Measurements from ENCODE around the gene ZNF362. TPM values are rescaled to one million over a fixed set of nuclear protein-coding genes. Genes with fewer than 3 reads are reported as not detected.

ZNF362 gene
- total RNA-seq, 2 experiments from 2014 or later = 24.7 to 26.6 TPM

- Mint-ChIP-seq H3K4me1 (ENCODE audit: low read depth) (peaks cover 46% of the 10 kb centered on the region), H3K9me3 (no peaks in the 10 kb centered on the region), H3K36me3 (ENCODE audit: low read depth) (peaks cover 18% of the 10 kb centered on the region), H3K27me3 (no peaks in the 10 kb centered on the region), H3K27ac (peak overlapping the region; percentile 84), H3K4me3 (peak overlapping the region; percentile 87)
- intact Hi-C loops (cut with DNase I, micrococcal nuclease) = loop anchor here in 1 of 2 experiments (2.0 to 5.0 kb wide), 5 partner anchors 91 to 533 kb away; partner anchors contain the start of genes AZIN2, S100PBP, YARS1 and ZSCAN20
- DNase-seq = peak; percentile 53 to 92 (median 74)
- ChIA-PET POLR2A (interaction anchor here (0.6 to 4.1 kb wide), 11 partner anchors 13 to 699 kb away, joined by 3 to 11 read pairs (median 4); partner anchors contain the start of genes RBBP4 and TRIM62), CTCF (interaction anchor here (0.9 kb wide), 1 partner anchor 223 kb away, joined by 3 read pairs; no protein-coding TSS in a partner anchor)
- peak; percentile 86 for ATAC-seq (ENCODE audit: poor library complexity)
- TF ChIP-seq CTCF (IDR thresholded peaks at IDR 0.05) = no peak
- H3K36me3 ChIP-seq (ENCODE audit: insufficient read depth, low read length) = no peaks in the 10 kb centered on the region
- no peaks in the 10 kb centered on the region for H3K27me3 ChIP-seq (ENCODE audit: control insufficient read depth in 1 of 2, insufficient read depth in 2 of 2, low read length in 2 of 2)
- H3K9me3 ChIP-seq (ENCODE audit: control insufficient read depth in 1 of 2, insufficient read depth in 1 of 2, low read length in 2 of 2) = no peaks in the 10 kb centered on the region
- peak overlapping the region in 1 of 2 donors; percentile 56 for H3K27ac ChIP-seq (ENCODE audit: low read depth in 1 of 2, low read length in 2 of 2)
- peaks cover 30% of the 10 kb centered on the region for H3K4me1 ChIP-seq (ENCODE audit: insufficient read depth, low read length)
- peak overlapping the region; percentile 90 for H3K4me3 ChIP-seq (ENCODE audit: low read length)
These were observed 93.7 kb downstream of the ZNF362 start for GRCh38 chr1:33349778-33350610.

Small RNA genes within 50 kb of the gene (microRNA-seq; reads per million reads assigned to microRNA genes)
- 12.4 reads per million, percentile 41 among the genes with 10 or more reads in this experiment for gene MIR3605 (ENCODE audit: borderline microRNAs expressed, borderline replicate concordance)

Other genes with a start within 250 kb of the ZNF362 start
- gene AK2, start 219.6 kb upstream of the ZNF362 start, total RNA-seq = 10 to 100 TPM; 25.6 to 30.4 TPM
- 1 to 10 TPM; 4.6 to 4.9 TPM for gene AZIN2, start 175.3 kb upstream of the ZNF362 start, total RNA-seq
- gene TRIM62, start 74.4 kb upstream of the ZNF362 start, total RNA-seq = 10 to 100 TPM; 18.9 to 23.0 TPM
- gene A3GALT2, start 64.6 kb downstream of the ZNF362 start, total RNA-seq = not detected
- 10 to 100 TPM; 37.7 to 39.5 TPM for gene PHC2, start 174.6 kb downstream of the ZNF362 start, total RNA-seq
- under 1 TPM; 0.27 to 0.50 TPM for gene ZSCAN20, start 216.2 kb downstream of the ZNF362 start, total RNA-seq